UCSD-AML1 (cell line): Measurements from ENCODE around the gene HIPK2.

Experiments used
- DNase-seq: peaks from one replicate; lab custom pipeline; 2025; ENCODE audit not compliant: unreplicated experiment; lab: John Stamatoyannopoulos, UW

The HIPK2 gene

GRCh38 chr7:139698844-139699243 lies 79.0 kb downstream of the HIPK2 start:
- DNase-seq, result no peak

- no peak for DNase-seq
These were observed 79.5 kb downstream of the HIPK2 start for GRCh38 chr7:139698278-139698677.

GRCh38 chr7:139697056-139697455 lies 80.7 kb downstream of the HIPK2 start:
- no peak for DNase-seq

GRCh38 chr7:139696552-139696951 lies 81.2 kb downstream of the HIPK2 start:
- DNase-seq, result no peak

- no peak for DNase-seq
These were observed 82.2 kb downstream of the HIPK2 start for GRCh38 chr7:139695588-139695987.

GRCh38 chr7:139695051-139695450 lies 82.7 kb downstream of the HIPK2 start:
- DNase-seq, result no peak

GRCh38 chr7:139694389-139694676 lies 83.5 kb downstream of the HIPK2 start:
- no peak for DNase-seq

GRCh38 chr7:139693651-139694388 lies 84.0 kb downstream of the HIPK2 start:
- DNase-seq, result no peak

GRCh38 chr7:139692723-139693122 lies 85.1 kb downstream of the HIPK2 start:
- no peak for DNase-seq

- no peak for DNase-seq
These were observed 86.5 kb downstream of the HIPK2 start for GRCh38 chr7:139691253-139691781.

- no peak for DNase-seq
These were observed 89.7 kb downstream of the HIPK2 start for GRCh38 chr7:139687980-139688632.

GRCh38 chr7:139687211-139687954 lies 90.4 kb downstream of the HIPK2 start:
- DNase-seq, result no peak

- no peak for DNase-seq
These were observed 94.5 kb downstream of the HIPK2 start for GRCh38 chr7:139683137-139683921.

GRCh38 chr7:139682136-139683013 lies 95.4 kb downstream of the HIPK2 start:
- DNase-seq, result no peak

GRCh38 chr7:139681812-139682135 lies 96.0 kb downstream of the HIPK2 start:
- no peak for DNase-seq

- DNase-seq, result no peak
These were observed 96.4 kb downstream of the HIPK2 start for GRCh38 chr7:139681463-139681755.

- peak; percentile 68 for DNase-seq
These were observed 96.9 kb downstream of the HIPK2 start for GRCh38 chr7:139680676-139681462.

GRCh38 chr7:139679731-139680594 lies 97.8 kb downstream of the HIPK2 start:
- DNase-seq, result no peak

GRCh38 chr7:139676390-139676789 lies 101.4 kb downstream of the HIPK2 start:
- no peak for DNase-seq
